Left renal pelvis (tissue), 4 donors: Measurements from ENCODE around the gene MYL1. TPM values are rescaled to one million over a fixed set of nuclear protein-coding genes. Genes with fewer than 3 reads are reported as not detected.

Experiments
- DNase-seq, 4 donors: peaks; one replicate each; pipeline ENCODE4 v3.0.0-alpha.2; 2013; ENCODE audit warnings: low read depth in 4 of 4, low spot score in 3 of 4
- polyA plus RNA-seq, 4 donors: library from polyadenylated mRNA; unstranded; fragments of 120-200 nt; gene quantifications; one replicate each; pipeline ENCODE4 v1.2.1, GENCODE V29; 2013; ENCODE audit not compliant: insufficient read length in 4 of 4

MYL1 gene
- polyA plus RNA-seq, 4 donors = 1.2 TPM; not detected in 3

DNA sequence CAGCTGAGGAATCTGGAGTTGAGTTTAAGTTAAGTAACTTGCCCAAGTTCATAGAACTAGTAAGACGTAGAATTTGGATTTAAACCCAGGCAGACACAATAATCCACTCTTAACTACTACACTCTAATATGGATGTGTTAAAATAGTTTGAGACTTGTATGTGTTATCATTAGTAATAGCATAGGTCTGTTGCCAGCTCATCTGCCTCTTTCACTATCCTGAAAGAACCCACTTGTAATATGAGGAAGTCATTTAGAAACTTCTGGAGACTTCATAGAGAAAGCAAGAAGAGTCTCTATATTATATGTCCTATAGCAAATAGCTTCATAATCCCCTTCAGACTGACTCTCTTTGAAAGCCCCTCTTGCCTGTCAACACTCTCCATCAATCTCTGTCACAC, 46.7 kb downstream of the MYL1 start:
- no peak for DNase-seq

DNA sequence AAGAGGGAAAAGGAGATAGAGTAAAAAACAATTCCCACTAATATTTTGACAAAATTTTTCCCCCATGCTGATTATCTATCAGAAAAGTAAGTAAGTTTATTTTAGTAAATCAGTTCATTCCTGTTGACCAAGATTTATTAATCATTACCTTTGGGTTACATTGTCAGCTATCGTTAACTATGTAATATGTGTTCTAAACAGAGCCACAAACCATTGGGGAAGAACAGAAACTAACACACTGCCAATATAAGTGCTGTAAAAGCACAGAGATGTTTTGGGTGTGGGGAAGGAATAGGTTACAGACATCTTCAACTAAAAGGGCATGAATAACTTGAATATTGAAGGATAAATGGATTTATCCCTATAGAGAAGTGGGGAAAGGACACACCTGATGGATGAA, 47.3 kb downstream of the MYL1 start:
- no peak for DNase-seq

DNA sequence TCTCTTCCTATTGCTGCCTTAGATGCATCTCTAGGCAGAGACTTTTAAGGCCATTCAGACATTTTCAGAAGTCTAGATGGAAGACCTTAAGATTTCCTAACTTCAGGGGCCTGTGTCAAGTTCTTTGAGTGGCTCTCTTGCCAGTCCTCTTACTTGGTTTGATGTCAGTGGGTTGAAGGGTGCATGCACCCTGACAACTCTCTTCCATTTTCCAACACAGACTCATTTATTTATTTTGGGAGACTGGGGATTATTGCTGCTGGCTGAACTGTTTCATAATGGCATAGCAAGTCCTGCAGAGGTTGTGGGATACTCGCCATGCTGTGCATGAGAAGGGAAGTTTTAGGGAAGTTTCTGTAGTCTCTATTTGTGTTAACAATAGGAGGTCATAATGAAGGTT, 50.7 kb downstream of the MYL1 start:
- DNase-seq = no peak

DNA sequence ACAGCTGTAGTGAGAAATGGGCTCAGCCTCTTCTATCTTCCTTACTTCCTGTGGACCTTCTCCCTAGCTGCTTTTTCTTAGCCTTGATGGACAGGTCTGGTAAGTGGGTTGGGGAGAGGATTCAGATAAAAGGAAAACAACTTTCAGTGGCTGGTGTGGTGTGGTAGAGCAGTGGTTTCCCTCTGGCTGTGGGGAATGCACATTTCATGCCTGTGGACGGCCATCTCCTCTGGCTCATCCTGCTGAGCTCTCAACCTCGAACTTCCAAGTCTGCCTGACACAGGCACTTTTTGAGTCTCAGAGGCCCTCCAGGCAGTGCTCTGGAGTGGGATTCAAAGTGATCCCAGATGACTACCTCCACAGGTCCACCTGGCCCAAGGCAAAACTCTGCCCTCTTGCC, 51.1 kb downstream of the MYL1 start:
- no peak for DNase-seq

DNA sequence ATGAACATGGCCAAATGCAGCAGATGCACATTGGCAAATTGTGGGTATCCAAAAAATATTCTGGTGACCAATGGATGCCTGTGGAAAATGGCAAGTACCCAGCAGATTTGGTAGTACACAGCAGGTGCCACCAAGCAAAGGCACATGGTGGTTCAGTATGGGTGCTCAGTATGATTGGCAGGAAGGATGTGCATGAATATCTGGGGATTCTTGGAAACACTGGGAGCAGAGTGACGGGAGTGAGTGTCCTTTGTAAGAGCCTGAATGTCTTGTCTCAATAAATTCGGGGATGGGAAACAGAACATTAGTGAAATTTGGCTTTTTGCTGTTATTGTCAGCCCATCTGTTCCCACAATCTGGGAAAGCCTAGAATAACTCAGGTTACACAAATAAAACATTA, 52.9 kb downstream of the MYL1 start:
- DNase-seq = no peak

DNA sequence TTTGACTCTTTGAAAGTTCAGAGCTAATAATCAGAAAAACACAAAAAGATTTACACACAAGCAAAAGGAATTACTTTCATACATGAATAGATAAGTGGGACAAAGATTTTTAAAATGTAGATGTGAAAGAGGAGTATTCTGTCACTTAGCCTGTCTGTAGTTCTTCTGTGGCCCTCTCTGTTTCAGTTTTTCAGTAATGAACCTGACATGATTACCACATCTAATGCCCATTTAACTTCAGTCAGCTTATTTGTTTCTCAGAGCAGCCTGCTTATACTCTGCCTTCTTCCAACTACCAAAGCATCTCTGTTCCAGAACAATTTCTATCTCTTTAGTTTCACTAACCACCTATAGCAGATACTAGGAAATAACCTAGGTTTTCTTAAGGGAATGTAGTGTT, 55.3 kb downstream of the MYL1 start:
- DNase-seq = no peak

DNA sequence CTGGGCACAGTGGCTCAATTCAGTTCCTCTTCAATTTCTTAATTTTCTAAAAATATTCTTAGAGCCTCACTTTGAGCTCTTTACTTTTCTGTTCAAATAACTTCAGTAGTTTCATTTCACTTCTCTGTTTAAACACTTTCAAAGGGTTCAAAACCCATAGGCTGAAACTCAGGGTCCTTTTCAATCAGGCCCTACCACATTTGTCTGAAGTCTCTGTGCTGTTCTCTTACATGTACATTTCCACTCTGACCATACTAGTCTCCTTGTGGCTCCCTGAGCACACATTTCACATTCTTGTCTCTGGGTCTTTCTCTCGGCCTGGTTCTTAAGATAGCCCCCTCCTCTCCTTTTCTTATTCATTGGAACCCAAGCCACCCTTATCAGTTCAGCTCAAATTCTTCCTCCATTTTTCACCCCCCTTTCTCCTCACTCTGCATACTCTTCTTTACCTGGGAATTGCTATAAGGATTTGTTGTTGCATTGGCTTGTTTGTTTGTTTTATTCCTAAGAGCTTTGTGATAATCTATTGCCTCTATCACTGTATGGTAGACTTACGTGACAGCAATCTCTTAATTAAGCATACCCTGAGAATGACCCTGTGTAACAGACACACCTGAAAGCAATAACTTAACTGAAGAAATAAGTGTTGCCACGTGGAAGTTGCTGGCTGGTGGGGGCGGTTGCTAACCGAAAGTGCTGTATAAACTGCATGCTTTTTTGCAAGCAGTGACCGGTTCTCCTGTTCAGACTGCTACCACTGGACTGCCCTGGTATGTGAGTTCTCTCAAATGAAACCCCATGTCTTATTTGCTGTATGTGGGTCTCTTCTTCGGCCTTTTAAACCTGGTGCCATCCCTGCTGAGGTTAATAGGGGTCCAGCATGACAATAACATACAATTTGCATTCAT, 62.0 kb downstream of the MYL1 start:
- no peak for DNase-seq

DNA sequence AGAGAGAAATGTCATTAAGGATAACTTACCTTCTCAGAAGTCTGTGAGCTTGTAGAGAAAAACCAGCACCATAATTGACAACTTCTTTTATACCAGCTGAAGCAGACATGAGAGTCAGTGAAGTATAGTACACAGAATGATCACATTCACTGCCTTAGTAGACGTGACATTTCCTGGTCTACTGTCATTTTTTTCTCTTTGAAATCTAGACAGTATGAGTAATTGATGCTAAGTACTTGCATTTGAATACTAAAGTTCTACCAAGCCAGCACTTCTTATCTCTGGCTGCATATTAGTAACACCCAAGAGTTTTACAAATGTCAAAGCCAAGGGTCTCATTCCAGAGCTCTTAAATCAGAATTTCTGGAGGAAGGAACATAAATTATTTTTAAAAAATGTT, 64.4 kb downstream of the MYL1 start:
- no peak for DNase-seq

Other genes starting within 250 kb of the MYL1 start
- gene KANSL1L, start 143.8 kb downstream of the MYL1 start, polyA plus RNA-seq = 10 to 100 TPM; 29.0 to 72.1 (median 53.6) TPM
- 10 to 100 TPM in 3 of 4 donors, 1 to 10 TPM in 1; 2.3 to 24.0 (median 18.1) TPM for gene ACADL, start 89.7 kb downstream of the MYL1 start, polyA plus RNA-seq
- 10 to 100 TPM; 58.9 to 89.4 (median 78.8) TPM for gene LANCL1, start 161.6 kb upstream of the MYL1 start, polyA plus RNA-seq
- gene CPS1, start 241.4 kb upstream of the MYL1 start, polyA plus RNA-seq = 1 to 10 TPM; 4.4 to 8.4 (median 5.0) TPM